A549 (cell line): ENCODE measurements around the gene RPAP3. TPM values are rescaled to one million over a fixed set of nuclear protein-coding genes. Genes with fewer than 3 reads are reported as not detected.
A peak's percentile ranks its signal among the peaks of the same experiment; 100 is the strongest.

Experiments used
- ATAC-seq, 2 experiments: fragments of 200-7000 bp in 1 of 2; fragments of >200 bp in 1 of 2; cut with Nextera tagmentation in 1 of 2; cut with Tn5 transposase in 1 of 2; 3 replicates each; pipeline versions ENCODE4 v1.8.0 to v1.9.1; 2018 to 2020; ENCODE audit warnings: mild to moderate bottlenecking in 1 of 2, moderate library complexity in 1 of 2
- CTCF ChIA-PET: fragments of 300-600 bp; sonication (Branson Sonifier 250); formaldehyde crosslinking; extraction: SDS; loops from one replicate; lab custom pipeline; 2021; ENCODE audit warnings: antibody characterized with exemption, inconsistent platforms; lab: Yijun Ruan, JAX
- POLR2A ChIA-PET: fragments of 350-600 bp; formaldehyde crosslinking; extraction: SDS; loops from one replicate; lab custom pipeline; 2021; ENCODE audit warnings: antibody characterized with exemption, inconsistent platforms; lab: Yijun Ruan, JAX
- DNase-seq, 2 experiments: peaks; one replicate each; pipeline versions ENCODE4 v3.0.0 to v3.0.0-alpha.2; 2011 to 2016; ENCODE audit warnings: low read depth in 1 of 2, low spot score in 1 of 2
- FAIRE-seq: peaks from 2 replicates; lab custom pipeline; 2011; peaks lifted over from hg19 to GRCh38; lab: Jason Lieb, UNC
- H3K27ac ChIP-seq, 2 experiments: fragments of >200 bp; sonication (Bioruptor Twin); formaldehyde crosslinking; 3 replicates each; pipeline ENCODE4 v1.5.1; 2016 to 2017
- H3K4me1 ChIP-seq: fragments of >200 bp; sonication (Bioruptor Twin); formaldehyde crosslinking; 3 replicates; pipeline ENCODE4 v1.6.1; 2016
- H3K4me2 ChIP-seq: fragments of >200 bp; sonication (Bioruptor Twin); formaldehyde crosslinking; 3 replicates; pipeline ENCODE4 v1.6.1; 2016
- H3K4me3 ChIP-seq: fragments of >200 bp; sonication (Bioruptor Twin); formaldehyde crosslinking; 3 replicates; pipeline ENCODE4 v1.5.1; 2016
- H3K9me3 ChIP-seq: fragments of >200 bp; sonication (Bioruptor Twin); formaldehyde crosslinking; 3 replicates; pipeline ENCODE4 v1.6.1; 2016
- CHD2 ChIP-seq: fragments of 150-350 bp; IDR thresholded peaks from 2 replicates; pipeline ENCODE4 v1.6.1; 2014; ENCODE audit warnings: low read length; ENCODE audit not compliant: partially characterized antibody
- CTCF ChIP-seq: fragments of >200 bp; sonication (Bioruptor Twin); formaldehyde crosslinking; IDR thresholded peaks from 3 replicates; pipeline ENCODE4 v1.5.1; 2016
- EP300 ChIP-seq, 2 experiments: fragments of >200 bp; sonication (Bioruptor Twin); formaldehyde crosslinking; IDR thresholded peaks; 2 replicates in 1 of 2; 3 replicates in 1 of 2; pipeline ENCODE4 v1.6.1; 2016 to 2017
- ESRRA ChIP-seq: fragments of 150-350 bp; IDR thresholded peaks from 2 replicates; pipeline ENCODE4 v1.6.1; 2014; ENCODE audit warnings: mild to moderate bottlenecking, low read length, borderline replicate concordance
- FOSB ChIP-seq: fragments of 250-450 bp; sonication (Bioruptor Pico); IDR thresholded peaks from 2 replicates; pipeline ENCODE4 v1.5.0; 2020; ENCODE audit warnings: mild to moderate bottlenecking, moderate library complexity
- FOSL2 ChIP-seq, 2 experiments: fragments of 450-650 bp in 1 of 2; fragments of >200 bp in 1 of 2; sonication (Bioruptor Twin) in 1 of 2; formaldehyde crosslinking; IDR thresholded peaks; 2 replicates each; pipeline versions ENCODE4 v1.5.0 to v1.6.1; 2016 to 2020; ENCODE audit warnings: mild to moderate bottlenecking in 1 of 2, moderate library complexity in 1 of 2
- HOXB5 ChIP-seq: fragments of 250-450 bp; sonication (Bioruptor Pico); IDR thresholded peaks from 2 replicates; pipeline ENCODE4 v1.5.0; 2020; ENCODE audit warnings: mild to moderate bottlenecking, moderate library complexity
- JUN ChIP-seq, 2 experiments: fragments of >200 bp; sonication (Bioruptor Twin); formaldehyde crosslinking; IDR thresholded peaks; 2 replicates in 1 of 2; 3 replicates in 1 of 2; pipeline ENCODE4 v1.6.1; 2016 to 2017
- KDM1A ChIP-seq: fragments of 200-600 bp; sonication (generic); IDR thresholded peaks from 2 replicates; pipeline ENCODE4 v1.6.1; 2016; ENCODE audit warnings: low read depth, mild to moderate bottlenecking
- KDM5A ChIP-seq: fragments of 200-600 bp; sonication (generic); IDR thresholded peaks from 2 replicates; pipeline ENCODE4 v1.6.1; 2016; ENCODE audit warnings: antibody characterized with exemption, mild to moderate bottlenecking
- MYC ChIP-seq: IDR thresholded peaks from 2 replicates; pipeline ENCODE4 v1.6.1; 2012; ENCODE audit warnings: mild to moderate bottlenecking, inconsistent platforms, low read length, improper control_type of control experiment, borderline replicate concordance
- NFE2L2 ChIP-seq: fragments of 150-350 bp; conservative IDR thresholded peaks from 2 replicates; pipeline ENCODE4 v1.6.1; 2014; ENCODE audit warnings: low read length
- PBX3 ChIP-seq: IDR thresholded peaks from 2 replicates; pipeline ENCODE4 v1.6.1; 2012
- POLR2AphosphoS2 ChIP-seq: conservative IDR thresholded peaks from 2 replicates; pipeline ENCODE4 v1.6.1; 2012; ENCODE audit warnings: low read length, improper control_type of control experiment, inconsistent platforms
- RAD21 ChIP-seq, 2 experiments: fragments of >200 bp in 1 of 2; sonication (Bioruptor Twin) in 1 of 2; formaldehyde crosslinking in 1 of 2; IDR thresholded peaks in 1 of 2; conservative IDR thresholded peaks in 1 of 2; 2 replicates in 1 of 2; 3 replicates in 1 of 2; pipeline ENCODE4 v1.6.1; 2012 to 2018; ENCODE audit warnings: inconsistent platforms in 1 of 2
- RCOR1 ChIP-seq: fragments of 150-350 bp; IDR thresholded peaks from 2 replicates; pipeline ENCODE4 v1.6.1; 2014; ENCODE audit warnings: antibody characterized with exemption, low read length, low read depth
- RFX5 ChIP-seq: fragments of 450-650 bp; IDR thresholded peaks from 2 replicates; pipeline ENCODE4 v1.7.1; 2014; ENCODE audit warnings: antibody characterized with exemption, mild to moderate bottlenecking, moderate library complexity
- SMC3 ChIP-seq: fragments of >200 bp; sonication (Bioruptor Twin); formaldehyde crosslinking; IDR thresholded peaks from 3 replicates; pipeline ENCODE4 v1.6.1; 2018; ENCODE audit warnings: inconsistent platforms
- SREBF2 ChIP-seq: fragments of 450-650 bp; IDR thresholded peaks from 2 replicates; pipeline ENCODE4 v1.6.1; 2014; ENCODE audit warnings: mild to moderate bottlenecking, moderate library complexity
- TP53 ChIP-seq: fragments of 250-450 bp; sonication (Bioruptor Pico); IDR thresholded peaks from 2 replicates; pipeline ENCODE4 v1.5.0; 2021; ENCODE audit warnings: mild to moderate bottlenecking, moderate library complexity
- ZFP36 ChIP-seq: fragments of 450-650 bp; IDR thresholded peaks from 2 replicates; pipeline ENCODE4 v1.6.1; 2014; ENCODE audit warnings: borderline replicate concordance; ENCODE audit not compliant: partially characterized antibody
- WGBS: methylation state at CpG from one replicate; pipeline ENCODE4 v1.1.6; 2017; ENCODE audit errors: missing lambda C conversion rate; 5-methylcytosine and 5-hydroxymethylcytosine counted together
- polyA plus RNA-seq, 4 experiments: library from polyadenylated mRNA; depleted of rRNA in 3 of 4; stranded (reverse); fragments of >200 nt; fragmentation: RNase III in 1 of 4; extraction: RNeasy Plus Mini Kit Qiagen cat#74134 plus additional on column Dnase treatment in 1 of 4; gene quantifications; 2 replicates in 3 of 4; 3 replicates in 1 of 4; pipeline ENCODE4 v1.2.3, GENCODE V29; 2011 to 2017

RPAP3 gene
- polyA plus RNA-seq, 2 of the 4 experiments (the other 2 are of a cell fraction), result 51.6 to 74.6 TPM

- POLR2A ChIA-PET, result no interaction called here
- Histone ChIP-seq H3K9me3 (no peaks in the 10 kb centered on the region), H3K4me3 (0 out of 3 replicates have a peak overlapping the region, but pooled peaks have one; percentile 14), H3K27ac (peak overlapping the region; percentile 61 to 82), H3K4me2 (peak overlapping the region; percentile 80), H3K4me1 (peaks cover 28% of the 10 kb centered on the region)
- peak; percentile 89 for FAIRE-seq
- TF ChIP-seq KDM5A (peak; percentile 62; the same call in 1 of the 2 replicates), CTCF (peak; percentile 74), SMC3 (peak; percentile 65), RAD21 (conservative IDR thresholded peaks at IDR 0.05 in 1 of 2, IDR thresholded peaks at IDR 0.05 in 1 of 2) (peak; percentile 76 to 79), RCOR1 (no peak)
- peak; percentile 95 for ATAC-seq
- 8% methylated on average over 12 of the region's 12 CpGs for WGBS
- DNase-seq, result peak; percentile 32 to 75
- CTCF ChIA-PET, result interaction anchor here (0.6 to 2.3 kb wide), 34 partner anchors 9 to 619 kb away, joined by 3 to 17 read pairs (median 4); partner anchors contain the start of genes ENDOU, RAPGEF3 and SLC48A1
Observed at GRCh38 chr12:47651368-47652254, 54.2 kb downstream of the RPAP3 start.

- H3K27ac ChIP-seq, result peak overlapping the region; percentile 61 to 82; a peak in 5 of 6 replicates
- DNase-seq, result no peak
- H3K4me1 ChIP-seq, result peaks cover 28% of the 10 kb centered on the region
- FAIRE-seq, result no peak
- 37% methylated on average over 1 of the region's 1 CpG for WGBS
- H3K4me3 ChIP-seq, result no peak overlapping the region
- no peak for TF ChIP-seq FOSL2 (IDR thresholded peaks at IDR 0.05)
- 0 out of 2 replicates have a peak, but pooled peaks have one; percentile 2 for TF ChIP-seq FOSL2 (CRISPR knock-in tag; IDR thresholded peaks at IDR 0.05)
- TF ChIP-seq SREBF2, result no peak
- ChIA-PET POLR2A (no interaction called here), CTCF (interaction anchor here (1.2 to 2.3 kb wide), 4 partner anchors 20 to 618 kb away, joined by 3 to 17 read pairs (median 15); no protein-coding TSS in a partner anchor)
- H3K9me3 ChIP-seq, result no peaks in the 10 kb centered on the region
- H3K4me2 ChIP-seq, result peak overlapping the region; percentile 80
- no peak for ATAC-seq
Observed at GRCh38 chr12:47650469-47650868, 55.4 kb downstream of the RPAP3 start.

- no peak overlapping the region for H3K4me3 ChIP-seq
- TF ChIP-seq ESRRA (no peak), NFE2L2 (no peak)
- H3K4me1 ChIP-seq, result peaks cover 28% of the 10 kb centered on the region
- ChIA-PET POLR2A (interaction anchor here (1.1 kb wide), 1 partner anchor 574 kb away, joined by 3 read pairs; no protein-coding TSS in a partner anchor), CTCF (interaction anchor here (0.7 to 2.5 kb wide), 5 partner anchors 9 to 617 kb away, joined by 3 to 8 read pairs (median 3); no protein-coding TSS in a partner anchor)
- ATAC-seq, result no peak
- DNase-seq, result no peak
- H3K4me2 ChIP-seq, result no peak overlapping the region
- FAIRE-seq, result no peak
- no peak overlapping the region for H3K27ac ChIP-seq
- H3K9me3 ChIP-seq, result no peaks in the 10 kb centered on the region
- WGBS, result 79% methylated on average over 2 of the region's 2 CpGs
Observed at GRCh38 chr12:47649381-47649780, 56.4 kb downstream of the RPAP3 start.

- POLR2A ChIA-PET, result interaction anchor here (1.1 kb wide), 1 partner anchor 572 kb away, joined by 3 read pairs; no protein-coding TSS in a partner anchor
- H3K4me2 ChIP-seq, result no peak overlapping the region
- H3K9me3 ChIP-seq, result peaks cover 3% of the 10 kb centered on the region; the same call in 1 of the 3 replicates
- no peak for FAIRE-seq
- H3K4me1 ChIP-seq, result peaks cover 28% of the 10 kb centered on the region
- WGBS, result 64% methylated on average over 2 of the region's 2 CpGs
- CTCF ChIA-PET, result interaction anchor here (1.5 to 2.5 kb wide), 2 partner anchors 38 to 616 kb away, joined by 6 to 8 read pairs; no protein-coding TSS in a partner anchor
- DNase-seq, result no peak
- H3K27ac ChIP-seq, result no peak overlapping the region
- no peak for ATAC-seq
- no peak overlapping the region for H3K4me3 ChIP-seq
- no peak for TF ChIP-seq ZFP36
- no peak for TF ChIP-seq JUN (IDR thresholded peaks at IDR 0.05)
- TF ChIP-seq RFX5, result no peak
- TF ChIP-seq MYC, result no peak
- no peak for TF ChIP-seq FOSB
- no peak for TF ChIP-seq KDM1A
- no peak for TF ChIP-seq KDM5A
- TF ChIP-seq CHD2, result no peak
- no peak for TF ChIP-seq PBX3
- TF ChIP-seq CTCF, result no peak
- no peak for TF ChIP-seq EP300 (IDR thresholded peaks at IDR 0.05)
- TF ChIP-seq HOXB5 (CRISPR knock-in tag), result no peak
- TF ChIP-seq NFE2L2, result no peak
- no peak for TF ChIP-seq POLR2AphosphoS2
- no peak for TF ChIP-seq TP53 (CRISPR knock-in tag)
Observed at GRCh38 chr12:47648056-47648579, 57.7 kb downstream of the RPAP3 start.
